SK-N-MC (cell line): Measurements from ENCODE around the gene ASB10.

Source experiments
- EZH2 ChIP-seq: fragments of 200-600 bp; sonication (generic); IDR thresholded peaks from one replicate; pipeline ENCODE4 v1.6.1; 2017; ENCODE audit warnings: antibody characterized with exemption
- FOXP2 ChIP-seq: optimal IDR thresholded peaks from 2 replicates; pipeline ENCODE3; 2011; ENCODE audit warnings: mild to moderate bottlenecking, moderate library complexity; ENCODE audit not compliant: insufficient read depth; ENCODE audit errors: extremely low read length, control extremely low read depth
- POLR2AphosphoS5 ChIP-seq: IDR thresholded peaks from 2 replicates; pipeline ENCODE4 v1.6.1; 2012; ENCODE audit warnings: mild to moderate bottlenecking, low read depth, low read length, borderline replicate concordance

GRCh38 chr7:151141311-151141854, 45.7 kb downstream of the ASB10 start:
- TF ChIP-seq EZH2 (no peak), POLR2AphosphoS5 (no peak), FOXP2 (no peak)
